ENCODE measurements around the gene CCL3. TPM values are rescaled to one million over a fixed set of nuclear protein-coding genes. Genes with fewer than 3 reads are reported as not detected.

Gene CCL3
- total and polyA plus RNA-seq, 2 experiments from 2014 or later = not detected

DNA sequence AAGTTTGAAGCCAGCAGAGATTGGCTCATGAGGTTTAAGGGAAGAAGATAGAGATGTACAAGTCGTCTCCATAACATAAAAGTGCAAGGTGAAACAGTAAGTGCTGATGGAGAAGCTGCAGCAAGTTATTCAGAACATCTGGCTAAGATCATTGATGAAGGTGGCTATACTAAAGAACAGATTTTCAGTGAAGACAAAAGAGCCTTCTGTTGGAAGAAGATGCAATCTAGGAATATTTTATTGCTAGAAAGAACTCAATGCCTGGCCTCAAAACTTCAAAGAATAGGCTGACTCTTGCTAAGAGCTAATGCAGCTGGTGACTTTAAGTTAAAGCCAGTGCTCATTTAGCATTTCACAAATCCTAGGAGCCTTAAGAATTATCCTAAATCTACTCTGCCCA lies 39.7 kb upstream of the CCL3 start:
- H2AFZ ChIP-seq = no peak overlapping the region
- 0 out of 2 replicates have a peak, but pooled peaks cover 8% of the 10 kb centered on the region for H3K9me2 ChIP-seq (ENCODE audit: insufficient read depth)
- no peak overlapping the region for H3K4me3 ChIP-seq
- no peaks in the 10 kb centered on the region for H3F3A ChIP-seq (replicated peaks; ENCODE audit: low read depth)
- H3K9me3 Mint-ChIP-seq = peaks cover 36% of the 10 kb centered on the region
- peaks cover 7% of the 10 kb centered on the region for H3K27me3 Mint-ChIP-seq (ENCODE audit: insufficient read depth, low read depth, poor library complexity)
- no peak overlapping the region for H3K4me3 Mint-ChIP-seq
- TF ChIP-seq NANOG (IDR thresholded peaks at IDR 0.05; ENCODE audit: borderline replicate concordance) (no peak), JUNB (IDR thresholded peaks at IDR 0.05; ENCODE audit: unreplicated experiment) (no peak), ZNF114 (CRISPR knock-in tag; IDR thresholded peaks at IDR 0.05) (no peak), CTCF (conservative IDR thresholded peaks at IDR 0.05; ENCODE audit: low read depth in 2 of 2) (no peak), STAT1 (IDR thresholded peaks at IDR 0.05; ENCODE audit: unreplicated experiment) (no peak), POLR2AphosphoS5 (IDR thresholded peaks at IDR 0.05; ENCODE audit: low read depth) (no peak), EZH2 (IDR thresholded peaks at IDR 0.05; ENCODE audit: low read depth, unreplicated experiment) (no peak), ZNF462 (CRISPR knock-in tag; IDR thresholded peaks at IDR 0.05) (no peak), ETS1 (IDR thresholded peaks at IDR 0.05) (no peak), EZH2phosphoT487 (IDR thresholded peaks at IDR 0.05; ENCODE audit: unreplicated experiment) (no peak), ZNF331 (CRISPR knock-in tag; IDR thresholded peaks at IDR 0.05; ENCODE audit: low read depth) (no peak), CREB1 (CRISPR knock-in tag; IDR thresholded peaks at IDR 0.05; ENCODE audit: low read depth) (no peak)
- TF ChIP-seq, protein P1, sequence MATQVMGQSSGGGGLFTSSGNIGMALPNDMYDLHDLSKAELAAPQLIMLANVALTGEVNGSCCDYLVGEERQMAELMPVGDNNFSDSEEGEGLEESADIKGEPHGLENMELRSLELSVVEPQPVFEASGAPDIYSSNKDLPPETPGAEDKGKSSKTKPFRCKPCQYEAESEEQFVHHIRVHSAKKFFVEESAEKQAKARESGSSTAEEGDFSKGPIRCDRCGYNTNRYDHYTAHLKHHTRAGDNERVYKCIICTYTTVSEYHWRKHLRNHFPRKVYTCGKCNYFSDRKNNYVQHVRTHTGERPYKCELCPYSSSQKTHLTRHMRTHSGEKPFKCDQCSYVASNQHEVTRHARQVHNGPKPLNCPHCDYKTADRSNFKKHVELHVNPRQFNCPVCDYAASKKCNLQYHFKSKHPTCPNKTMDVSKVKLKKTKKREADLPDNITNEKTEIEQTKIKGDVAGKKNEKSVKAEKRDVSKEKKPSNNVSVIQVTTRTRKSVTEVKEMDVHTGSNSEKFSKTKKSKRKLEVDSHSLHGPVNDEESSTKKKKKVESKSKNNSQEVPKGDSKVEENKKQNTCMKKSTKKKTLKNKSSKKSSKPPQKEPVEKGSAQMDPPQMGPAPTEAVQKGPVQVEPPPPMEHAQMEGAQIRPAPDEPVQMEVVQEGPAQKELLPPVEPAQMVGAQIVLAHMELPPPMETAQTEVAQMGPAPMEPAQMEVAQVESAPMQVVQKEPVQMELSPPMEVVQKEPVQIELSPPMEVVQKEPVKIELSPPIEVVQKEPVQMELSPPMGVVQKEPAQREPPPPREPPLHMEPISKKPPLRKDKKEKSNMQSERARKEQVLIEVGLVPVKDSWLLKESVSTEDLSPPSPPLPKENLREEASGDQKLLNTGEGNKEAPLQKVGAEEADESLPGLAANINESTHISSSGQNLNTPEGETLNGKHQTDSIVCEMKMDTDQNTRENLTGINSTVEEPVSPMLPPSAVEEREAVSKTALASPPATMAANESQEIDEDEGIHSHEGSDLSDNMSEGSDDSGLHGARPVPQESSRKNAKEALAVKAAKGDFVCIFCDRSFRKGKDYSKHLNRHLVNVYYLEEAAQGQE (IDR thresholded peaks at IDR 0.05; ENCODE audit: unreplicated experiment) = no peak
- no peak overlapping the region for H3K4me2 ChIP-seq
- H3K36me3 ChIP-seq (ENCODE audit: insufficient read depth) = peaks cover 14% of the 10 kb centered on the region
- H3K4me1 ChIP-seq (ENCODE audit: insufficient read depth) = no peaks in the 10 kb centered on the region
- H3K27me3 ChIP-seq (ENCODE audit: insufficient read depth) = no peaks in the 10 kb centered on the region
- H3K27ac ChIP-seq (ENCODE audit: low read depth) = no peak overlapping the region
- DNase-seq (ENCODE audit: low spot score) = no peak
- peaks cover 30% of the 10 kb centered on the region for H3K36me3 Mint-ChIP-seq (ENCODE audit: low read depth)
- no peaks in the 10 kb centered on the region for H3K79me2 ChIP-seq (replicated peaks; ENCODE audit: insufficient read depth)
- no peak for ATAC-seq
- H3K4me1 Mint-ChIP-seq = no peaks in the 10 kb centered on the region
- no peak overlapping the region for H3K27ac Mint-ChIP-seq
- no peaks in the 10 kb centered on the region for H4K20me1 ChIP-seq (replicated peaks; ENCODE audit: insufficient read depth)
